ENCODE measurements around the gene CYP4Z1. TPM values are rescaled to one million over a fixed set of nuclear protein-coding genes. Genes with fewer than 3 reads are reported as not detected.
"Not testable (repeated sequence)": the region's sequence is repeated elsewhere in the genome, so short reads cannot be mapped to it uniquely, and the experiment has no call there.

CYP4Z1 gene
- total RNA-seq, 1 experiment from 2014 or later: not detected

DNA sequence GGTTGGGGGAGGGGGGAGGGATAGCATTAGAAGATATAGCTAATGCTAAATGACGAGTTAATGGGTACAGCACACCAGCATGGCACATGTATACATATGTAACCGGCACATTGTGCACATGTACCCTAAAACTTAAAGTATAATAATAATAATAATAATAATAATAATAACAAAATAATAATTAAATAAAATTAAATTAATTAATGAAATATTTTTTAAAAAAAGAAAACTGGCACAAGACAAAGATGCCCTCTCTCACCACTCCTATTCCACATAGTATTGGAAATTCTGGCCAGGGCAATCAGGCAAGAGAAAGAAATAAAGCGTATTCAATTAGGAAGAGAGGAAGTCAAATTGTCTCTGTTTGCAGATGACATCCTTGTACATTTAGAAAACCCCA, 90.9 kb downstream of the CYP4Z1 start:
- H4K20me1 ChIP-seq (ENCODE audit: low read length); H3K9me3 ChIP-seq (ENCODE audit: low read length); H3K9ac ChIP-seq (ENCODE audit: low read length); ATAC-seq; CTCF ChIA-PET; BruUV-seq (replicated peaks); H3K4me3 ChIP-seq (ENCODE audit: low read length); H3K4me1 ChIP-seq (ENCODE audit: insufficient read depth, low read length); H2AFZ ChIP-seq (ENCODE audit: low read length); H3K79me2 ChIP-seq (ENCODE audit: low read length); intact Hi-C loops (cut with micrococcal nuclease); H3K27ac ChIP-seq (ENCODE audit: low read length); H3K9me2 ChIP-seq (replicated peaks; ENCODE audit: low read length); H3K27me3 ChIP-seq (ENCODE audit: low read length); H3K36me3 ChIP-seq (ENCODE audit: low read depth, low read length); H3F3A ChIP-seq (ENCODE audit: low read length, unreplicated experiment); DNase-seq; POLR2A ChIA-PET (ENCODE audit: unreplicated experiment); H3K4me2 ChIP-seq (ENCODE audit: low read length): not testable (repeated sequence)

GRCh38 chr1:47160716-47161115, 93.7 kb downstream of the CYP4Z1 start:
- Histone ChIP-seq H3K4me3 (ENCODE audit: low read length) (no peak overlapping the region), H3K27me3 (ENCODE audit: low read length) (no peaks in the 10 kb centered on the region), H3K4me2 (ENCODE audit: low read length) (no peak overlapping the region), H3K9me3 (ENCODE audit: low read length) (no peaks in the 10 kb centered on the region), H4K20me1 (ENCODE audit: low read length) (no peaks in the 10 kb centered on the region), H3K9ac (ENCODE audit: low read length) (no peak overlapping the region), H2AFZ (ENCODE audit: low read length) (no peak overlapping the region), H3K9me2 (replicated peaks; ENCODE audit: low read length) (no peaks in the 10 kb centered on the region), H3K4me1 (ENCODE audit: insufficient read depth, low read length) (peaks cover 5% of the 10 kb centered on the region; the same call in 1 of the 2 replicates), H3K79me2 (ENCODE audit: low read length) (no peaks in the 10 kb centered on the region), H3K36me3 (ENCODE audit: low read depth, low read length) (no peaks in the 10 kb centered on the region), H3K27ac (ENCODE audit: low read length) (no peak overlapping the region), H3F3A (ENCODE audit: low read length, unreplicated experiment) (no peaks in the 10 kb centered on the region)
- ChIA-PET POLR2A (ENCODE audit: unreplicated experiment) (no interaction called here), CTCF (no interaction called here)
- ATAC-seq (no peak), DNase-seq (no peak)
- no peak for TF ChIP-seq EZH2phosphoT487 (IDR thresholded peaks at IDR 0.05; ENCODE audit: borderline replicate concordance, low read length)
- TF ChIP-seq EZH2 (IDR thresholded peaks at IDR 0.05; ENCODE audit: low read length, unreplicated experiment): no peak
- no peak for TF ChIP-seq CTCF (conservative IDR thresholded peaks at IDR 0.05; ENCODE audit: low read depth, low read length)
- intact Hi-C loops (cut with micrococcal nuclease): no loop called here
- no TSS peak for BruUV-seq (replicated peaks)

- H3K27ac ChIP-seq (ENCODE audit: low read length): no peak overlapping the region
- TF ChIP-seq EZH2 (IDR thresholded peaks at IDR 0.05; ENCODE audit: low read length, unreplicated experiment) (no peak), CTCF (conservative IDR thresholded peaks at IDR 0.05; ENCODE audit: low read depth, low read length) (no peak), EZH2phosphoT487 (IDR thresholded peaks at IDR 0.05; ENCODE audit: borderline replicate concordance, low read length) (no peak)
- ATAC-seq (no peak), DNase-seq (no peak)
- POLR2A ChIA-PET (ENCODE audit: unreplicated experiment): no interaction called here
- H3K36me3 ChIP-seq (ENCODE audit: low read depth, low read length): no peaks in the 10 kb centered on the region
- H3K4me1 ChIP-seq (ENCODE audit: insufficient read depth, low read length): no peaks in the 10 kb centered on the region; the same call in 1 of the 2 replicates
- H3K4me3 ChIP-seq (ENCODE audit: low read length): no peak overlapping the region
- CTCF ChIA-PET: no interaction called here
- no peaks in the 10 kb centered on the region for H3K9me2 ChIP-seq (replicated peaks; ENCODE audit: low read length)
- no peaks in the 10 kb centered on the region for H3K9me3 ChIP-seq (ENCODE audit: low read length)
- H3K79me2 ChIP-seq (ENCODE audit: low read length): no peaks in the 10 kb centered on the region
- no peaks in the 10 kb centered on the region for H4K20me1 ChIP-seq (ENCODE audit: low read length)
- BruUV-seq (replicated peaks): no TSS peak
- intact Hi-C loops (cut with micrococcal nuclease): no loop called here
- no peak overlapping the region for H2AFZ ChIP-seq (ENCODE audit: low read length)
- no peaks in the 10 kb centered on the region for H3K27me3 ChIP-seq (ENCODE audit: low read length)
- H3F3A ChIP-seq (ENCODE audit: low read length, unreplicated experiment): no peaks in the 10 kb centered on the region
- no peak overlapping the region for H3K9ac ChIP-seq (ENCODE audit: low read length)
- H3K4me2 ChIP-seq (ENCODE audit: low read length): no peak overlapping the region
These were observed 94.4 kb downstream of the CYP4Z1 start for GRCh38 chr1:47161298-47162040.
